ENCODE measurements around the gene MALL.

The MALL gene

GRCh38 chr2:110146183-110146944 is 30.7 kb upstream of the MALL start:
- no peaks in the 10 kb centered on the region for H3K9me3 ChIP-seq (ENCODE audit: control insufficient read depth, low read length)
- H4K91ac ChIP-seq (ENCODE audit: low read length): no peak overlapping the region
- H2BK120ac ChIP-seq (ENCODE audit: low read depth, low read length): no peak overlapping the region
- no peak overlapping the region for H3K14ac ChIP-seq (ENCODE audit: low read length in 2 of 2)
- H4K8ac ChIP-seq (ENCODE audit: low read length): no peak overlapping the region
- H3K4me1 ChIP-seq (ENCODE audit: control insufficient read depth, insufficient read depth, low read depth, low read length): no peaks in the 10 kb centered on the region
- no peak overlapping the region for H3K23ac ChIP-seq (ENCODE audit: low read length in 2 of 2)
- no peak overlapping the region for H3K4ac ChIP-seq (ENCODE audit: low read depth in 1 of 2, low read length in 2 of 2)
- no peak overlapping the region for H2AK5ac ChIP-seq (ENCODE audit: low read length, severe bottlenecking)
- H3K4me3 ChIP-seq (ENCODE audit: insufficient read depth in 1 of 2, low read depth in 1 of 2, low read length in 2 of 2): no peak overlapping the region
- no peak for DNase-seq
- no peak overlapping the region for H2BK12ac ChIP-seq (ENCODE audit: low read length in 2 of 2)
- no peak overlapping the region for H3K27ac ChIP-seq (ENCODE audit: low read length, poor library complexity, severe bottlenecking)
- 100% methylated on average over 1 of the region's 2 CpGs for WGBS
- peaks cover 0 to 3% of the 10 kb centered on the region in 2 experiments for H3K36me3 ChIP-seq (ENCODE audit: control insufficient read depth in 1 of 2, insufficient read depth in 2 of 2, low read depth in 1 of 2, low read length in 2 of 2)
- H2BK15ac ChIP-seq (ENCODE audit: low read depth, poor library complexity, severe bottlenecking): no peak overlapping the region
- no peak overlapping the region for H2AFZ ChIP-seq (ENCODE audit: low read depth, low read length)
- H2BK5ac ChIP-seq (ENCODE audit: low read depth, low read length, poor library complexity, severe bottlenecking): no peak overlapping the region
- no peak overlapping the region for H3K9ac ChIP-seq (ENCODE audit: low read length)
- no peaks in the 10 kb centered on the region for H3K79me1 ChIP-seq (replicated peaks; ENCODE audit: low read length, poor library complexity, severe bottlenecking)
- H3K27me3 ChIP-seq (ENCODE audit: control insufficient read depth in 1 of 2, insufficient read depth in 1 of 2, low read length in 2 of 2): no peaks in the 10 kb centered on the region
- no peak overlapping the region for H3K18ac ChIP-seq (ENCODE audit: low read depth in 1 of 2, low read length in 2 of 2)
- no peak overlapping the region for H3K4me2 ChIP-seq (ENCODE audit: low read length, poor library complexity, severe bottlenecking)

GRCh38 chr2:110143982-110144381 is 28.4 kb upstream of the MALL start:
- H2BK120ac ChIP-seq (ENCODE audit: low read depth, low read length): no peak overlapping the region

GRCh38 chr2:110140401-110140800 is 24.8 kb upstream of the MALL start:
- WGBS: 100% methylated on average over 1 of the region's 1 CpG
- peaks cover 0 to 3% of the 10 kb centered on the region in 2 experiments for H3K36me3 ChIP-seq (ENCODE audit: control insufficient read depth in 1 of 2, insufficient read depth in 2 of 2, low read depth in 1 of 2, low read length in 2 of 2)

More at GRCh38 chr2:110143982-110144381, 28.4 kb upstream of the MALL start:
- Histone ChIP-seq H3K79me1 (replicated peaks; ENCODE audit: low read length, poor library complexity, severe bottlenecking) (no peaks in the 10 kb centered on the region), H2BK5ac (ENCODE audit: low read depth, low read length, poor library complexity, severe bottlenecking) (no peak overlapping the region), H3K4me2 (ENCODE audit: low read length, poor library complexity, severe bottlenecking) (no peak overlapping the region), H2AFZ (ENCODE audit: low read depth, low read length) (no peak overlapping the region), H3K27me3 (ENCODE audit: control insufficient read depth in 1 of 2, insufficient read depth in 1 of 2, low read length in 2 of 2) (no peaks in the 10 kb centered on the region), H3K4ac (ENCODE audit: low read depth in 1 of 2, low read length in 2 of 2) (no peak overlapping the region), H3K4me3 (ENCODE audit: insufficient read depth in 1 of 2, low read depth in 1 of 2, low read length in 2 of 2) (no peak overlapping the region), H4K91ac (ENCODE audit: low read length) (no peak overlapping the region), H3K4me1 (ENCODE audit: control insufficient read depth, insufficient read depth, low read depth, low read length) (no peaks in the 10 kb centered on the region), H2BK15ac (ENCODE audit: low read depth, poor library complexity, severe bottlenecking) (no peak overlapping the region), H3K36me3 (ENCODE audit: control insufficient read depth in 1 of 2, insufficient read depth in 2 of 2, low read depth in 1 of 2, low read length in 2 of 2) (peaks cover 0 to 3% of the 10 kb centered on the region in 2 experiments), H3K9me3 (ENCODE audit: control insufficient read depth, low read length) (no peaks in the 10 kb centered on the region), H3K27ac (ENCODE audit: low read length, poor library complexity, severe bottlenecking) (no peak overlapping the region), H2AK5ac (ENCODE audit: low read length, severe bottlenecking) (no peak overlapping the region), H3K9ac (ENCODE audit: low read length) (no peak overlapping the region), H3K14ac (ENCODE audit: low read length in 2 of 2) (no peak overlapping the region), H4K8ac (ENCODE audit: low read length) (no peak overlapping the region), H2BK12ac (ENCODE audit: low read length in 2 of 2) (no peak overlapping the region), H3K18ac (ENCODE audit: low read depth in 1 of 2, low read length in 2 of 2) (no peak overlapping the region), H3K23ac (ENCODE audit: low read length in 2 of 2) (no peak overlapping the region)
- no peak for DNase-seq

GRCh38 chr2:110134025-110134424 is 18.4 kb upstream of the MALL start:
- Histone ChIP-seq H3K27ac (ENCODE audit: low read length, poor library complexity, severe bottlenecking) (no peak overlapping the region), H2AFZ (ENCODE audit: low read depth, low read length) (no peak overlapping the region), H4K91ac (ENCODE audit: low read length) (no peak overlapping the region), H2BK15ac (ENCODE audit: low read depth, poor library complexity, severe bottlenecking) (no peak overlapping the region), H2BK120ac (ENCODE audit: low read depth, low read length) (no peak overlapping the region), H3K36me3 (ENCODE audit: control insufficient read depth in 1 of 2, insufficient read depth in 2 of 2, low read depth in 1 of 2, low read length in 2 of 2) (peaks cover 0 to 5% of the 10 kb centered on the region in 2 experiments), H3K9ac (ENCODE audit: low read length) (no peak overlapping the region), H3K4me3 (ENCODE audit: insufficient read depth in 1 of 2, low read depth in 1 of 2, low read length in 2 of 2) (no peak overlapping the region), H3K9me3 (ENCODE audit: control insufficient read depth, low read length) (peaks cover 10% of the 10 kb centered on the region), H2AK5ac (ENCODE audit: low read length, severe bottlenecking) (no peak overlapping the region), H2BK5ac (ENCODE audit: low read depth, low read length, poor library complexity, severe bottlenecking) (no peak overlapping the region), H4K8ac (ENCODE audit: low read length) (no peak overlapping the region), H2BK12ac (ENCODE audit: low read length in 2 of 2) (no peak overlapping the region), H3K18ac (ENCODE audit: low read depth in 1 of 2, low read length in 2 of 2) (no peak overlapping the region), H3K23ac (ENCODE audit: low read length in 2 of 2) (no peak overlapping the region), H3K14ac (ENCODE audit: low read length in 2 of 2) (no peak overlapping the region), H3K4ac (ENCODE audit: low read depth in 1 of 2, low read length in 2 of 2) (no peak overlapping the region), H3K79me1 (replicated peaks; ENCODE audit: low read length, poor library complexity, severe bottlenecking) (no peaks in the 10 kb centered on the region), H3K4me1 (ENCODE audit: control insufficient read depth, insufficient read depth, low read depth, low read length) (no peaks in the 10 kb centered on the region), H3K4me2 (ENCODE audit: low read length, poor library complexity, severe bottlenecking) (no peak overlapping the region), H3K27me3 (ENCODE audit: control insufficient read depth in 1 of 2, insufficient read depth in 1 of 2, low read length in 2 of 2) (no peaks in the 10 kb centered on the region)
- DNase-seq: no peak

More at GRCh38 chr2:110140401-110140800, 24.8 kb upstream of the MALL start:
- H2AFZ ChIP-seq (ENCODE audit: low read depth, low read length): no peak overlapping the region
- H3K14ac ChIP-seq (ENCODE audit: low read length in 2 of 2): no peak overlapping the region
- no peak overlapping the region for H3K18ac ChIP-seq (ENCODE audit: low read depth in 1 of 2, low read length in 2 of 2)
- no peak overlapping the region for H2AK5ac ChIP-seq (ENCODE audit: low read length, severe bottlenecking)
- H3K4me2 ChIP-seq (ENCODE audit: low read length, poor library complexity, severe bottlenecking): no peak overlapping the region
- H2BK15ac ChIP-seq (ENCODE audit: low read depth, poor library complexity, severe bottlenecking): no peak overlapping the region
- no peak overlapping the region for H3K4me3 ChIP-seq (ENCODE audit: insufficient read depth in 1 of 2, low read depth in 1 of 2, low read length in 2 of 2)
- H4K8ac ChIP-seq (ENCODE audit: low read length): no peak overlapping the region
- H3K9me3 ChIP-seq (ENCODE audit: control insufficient read depth, low read length): no peaks in the 10 kb centered on the region
- no peak overlapping the region for H2BK12ac ChIP-seq (ENCODE audit: low read length in 2 of 2)
- no peak overlapping the region for H2BK5ac ChIP-seq (ENCODE audit: low read depth, low read length, poor library complexity, severe bottlenecking)
- no peak overlapping the region for H3K4ac ChIP-seq (ENCODE audit: low read depth in 1 of 2, low read length in 2 of 2)
- no peak overlapping the region for H2BK120ac ChIP-seq (ENCODE audit: low read depth, low read length)
- DNase-seq: no peak
- H3K23ac ChIP-seq (ENCODE audit: low read length in 2 of 2): no peak overlapping the region
- H3K4me1 ChIP-seq (ENCODE audit: control insufficient read depth, insufficient read depth, low read depth, low read length): no peaks in the 10 kb centered on the region
- no peak overlapping the region for H3K27ac ChIP-seq (ENCODE audit: low read length, poor library complexity, severe bottlenecking)
- H3K79me1 ChIP-seq (replicated peaks; ENCODE audit: low read length, poor library complexity, severe bottlenecking): no peaks in the 10 kb centered on the region
- H3K27me3 ChIP-seq (ENCODE audit: control insufficient read depth in 1 of 2, insufficient read depth in 1 of 2, low read length in 2 of 2): no peaks in the 10 kb centered on the region
- no peak overlapping the region for H3K9ac ChIP-seq (ENCODE audit: low read length)
- H4K91ac ChIP-seq (ENCODE audit: low read length): no peak overlapping the region
